ENCODE results near the gene MRPL58. TPM values are rescaled to one million over a fixed set of nuclear protein-coding genes. Genes with fewer than 3 reads are reported as not detected.

MRPL58 gene
- total RNA-seq, 4 donors from 2014 or later = 1.00 to 41.3 (median 37.4) TPM; not detected in 1

- whole genome bisulfite sequencing, 2 donors (ENCODE audit: low coverage in 1 of 2) = 32 to 41% methylated on average over 5 of the region's 5 CpGs
- no peaks in the 10 kb centered on the region for H3K27me3 ChIP-seq
- H3K36me3 ChIP-seq = peaks cover 0 to 12% (median 6%) of the 10 kb centered on the region in 4 donors
- H3K9me3 ChIP-seq = no peaks in the 10 kb centered on the region
- peaks cover 12 to 30% (median 23%) of the 10 kb centered on the region in 4 donors for H3K4me1 ChIP-seq
- intact Hi-C loops (cut with DNase I; ENCODE audit: low total_unique reads) (no loop called here), in situ Hi-C loops (cut with MboI; ENCODE audit: low pct_ligation_motif_present in 1 of 4, low pct_unique_long_range_greater_than_20kb in 1 of 4, low sequenced_read_pairs in 3 of 4) (no loop called here)
- peak overlapping the region; percentile 93 to 99 (median 98) for H3K27ac ChIP-seq
- DNase-seq = no peak
- TF ChIP-seq EP300 (IDR thresholded peaks at IDR 0.05; ENCODE audit: low read depth) (no peak), POLR2A (IDR thresholded peaks at IDR 0.05) (no peak), POLR2AphosphoS5 (IDR thresholded peaks at IDR 0.05) (no peak)
- TF ChIP-seq, protein P1, sequence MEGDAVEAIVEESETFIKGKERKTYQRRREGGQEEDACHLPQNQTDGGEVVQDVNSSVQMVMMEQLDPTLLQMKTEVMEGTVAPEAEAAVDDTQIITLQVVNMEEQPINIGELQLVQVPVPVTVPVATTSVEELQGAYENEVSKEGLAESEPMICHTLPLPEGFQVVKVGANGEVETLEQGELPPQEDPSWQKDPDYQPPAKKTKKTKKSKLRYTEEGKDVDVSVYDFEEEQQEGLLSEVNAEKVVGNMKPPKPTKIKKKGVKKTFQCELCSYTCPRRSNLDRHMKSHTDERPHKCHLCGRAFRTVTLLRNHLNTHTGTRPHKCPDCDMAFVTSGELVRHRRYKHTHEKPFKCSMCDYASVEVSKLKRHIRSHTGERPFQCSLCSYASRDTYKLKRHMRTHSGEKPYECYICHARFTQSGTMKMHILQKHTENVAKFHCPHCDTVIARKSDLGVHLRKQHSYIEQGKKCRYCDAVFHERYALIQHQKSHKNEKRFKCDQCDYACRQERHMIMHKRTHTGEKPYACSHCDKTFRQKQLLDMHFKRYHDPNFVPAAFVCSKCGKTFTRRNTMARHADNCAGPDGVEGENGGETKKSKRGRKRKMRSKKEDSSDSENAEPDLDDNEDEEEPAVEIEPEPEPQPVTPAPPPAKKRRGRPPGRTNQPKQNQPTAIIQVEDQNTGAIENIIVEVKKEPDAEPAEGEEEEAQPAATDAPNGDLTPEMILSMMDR (IDR thresholded peaks at IDR 0.05) = no peak
- H3K4me3 ChIP-seq = peak overlapping the region in 2 of 4 donors; percentile 66 to 98
These were observed 35.9 kb downstream of the MRPL58 start for GRCh38 chr17:75048249-75048878.

DNA sequence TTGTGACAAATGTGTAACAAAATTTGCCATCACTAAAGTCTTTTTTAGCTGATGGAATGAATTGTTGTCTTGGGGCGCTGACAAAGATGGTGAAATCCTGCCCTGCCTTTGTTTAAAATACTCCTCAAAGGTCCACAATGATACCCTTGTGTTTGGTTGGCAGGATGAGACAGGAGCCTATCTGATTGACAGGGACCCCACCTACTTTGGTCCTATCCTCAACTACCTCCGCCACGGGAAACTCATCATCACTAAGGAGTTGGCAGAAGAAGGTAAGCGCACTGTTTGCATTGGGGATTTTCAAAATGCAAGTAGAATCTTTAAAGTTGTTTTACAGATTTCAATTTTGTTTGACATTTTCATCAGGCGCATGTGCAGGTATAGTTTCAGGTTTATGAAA is 36.6 kb downstream of the MRPL58 start:
- intact Hi-C loops (cut with DNase I; ENCODE audit: low total_unique reads) (no loop called here), in situ Hi-C loops (cut with MboI; ENCODE audit: low pct_ligation_motif_present in 1 of 4, low pct_unique_long_range_greater_than_20kb in 1 of 4, low sequenced_read_pairs in 3 of 4) (no loop called here)
- Histone ChIP-seq H3K4me1 (peaks cover 12 to 30% (median 23%) of the 10 kb centered on the region in 4 donors), H3K27ac (peak overlapping the region in 3 of 4 donors; percentile 97 to 99 (median 98)), H3K9me3 (no peaks in the 10 kb centered on the region), H3K27me3 (no peaks in the 10 kb centered on the region), H3K4me3 (no peak overlapping the region), H3K36me3 (peaks cover 0 to 19% (median 7%) of the 10 kb centered on the region in 4 donors)
- WGBS, 2 donors (ENCODE audit: low coverage in 1 of 2) = 86 to 100% methylated on average over 4 to 5 of the region's 5 CpGs
- TF ChIP-seq, protein P1 (IDR thresholded peaks at IDR 0.05) = no peak
- TF ChIP-seq POLR2AphosphoS5 (IDR thresholded peaks at IDR 0.05) (no peak), EP300 (IDR thresholded peaks at IDR 0.05; ENCODE audit: low read depth) (no peak), POLR2A (IDR thresholded peaks at IDR 0.05) (no peak)
- DNase-seq = no peak

DNA sequence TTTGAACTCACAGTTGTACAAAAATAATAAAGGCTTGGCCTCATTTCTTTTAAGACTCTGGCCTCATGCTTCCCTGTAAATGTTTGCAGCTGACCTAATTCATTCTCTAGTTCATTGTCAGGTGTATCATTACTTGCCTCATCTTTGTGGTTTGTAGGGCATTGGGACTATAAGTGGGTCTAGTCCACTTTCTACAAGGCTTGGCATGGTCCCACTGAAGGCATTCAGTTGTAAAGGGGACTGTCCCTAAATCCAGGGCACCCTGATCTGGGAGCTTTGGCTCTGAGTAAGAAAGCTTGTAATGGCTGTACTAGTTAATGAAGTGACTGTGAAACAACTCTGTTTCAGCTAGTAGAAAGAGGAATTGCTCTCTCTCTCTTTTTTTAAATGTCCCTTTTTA is 37.2 kb downstream of the MRPL58 start:
- Histone ChIP-seq H3K9me3 (no peaks in the 10 kb centered on the region), H3K27me3 (no peaks in the 10 kb centered on the region), H3K4me3 (no peak overlapping the region), H3K36me3 (peaks cover 0 to 23% (median 7%) of the 10 kb centered on the region in 4 donors), H3K4me1 (peaks cover 12 to 30% (median 23%) of the 10 kb centered on the region in 4 donors), H3K27ac (no peak overlapping the region)
- TF ChIP-seq EP300 (IDR thresholded peaks at IDR 0.05; ENCODE audit: low read depth) (no peak), POLR2AphosphoS5 (IDR thresholded peaks at IDR 0.05) (no peak), POLR2A (IDR thresholded peaks at IDR 0.05) (no peak)
- TF ChIP-seq, protein P1 (IDR thresholded peaks at IDR 0.05) = no peak
- no peak for DNase-seq
- intact Hi-C loops (cut with DNase I; ENCODE audit: low total_unique reads) = no loop called here
- in situ Hi-C loops (cut with MboI; ENCODE audit: low pct_ligation_motif_present in 1 of 4, low pct_unique_long_range_greater_than_20kb in 1 of 4, low sequenced_read_pairs in 3 of 4) = no loop called here

- Histone ChIP-seq H3K4me3 (no peak overlapping the region), H3K27ac (no peak overlapping the region), H3K4me1 (peaks cover 9 to 19% (median 15%) of the 10 kb centered on the region in 4 donors), H3K9me3 (no peaks in the 10 kb centered on the region), H3K36me3 (peaks cover 0 to 23% (median 7%) of the 10 kb centered on the region in 4 donors), H3K27me3 (no peaks in the 10 kb centered on the region)
- no peak for DNase-seq
- intact Hi-C loops (cut with DNase I; ENCODE audit: low total_unique reads) (no loop called here), in situ Hi-C loops (cut with MboI; ENCODE audit: low pct_ligation_motif_present in 1 of 4, low pct_unique_long_range_greater_than_20kb in 1 of 4, low sequenced_read_pairs in 3 of 4) (no loop called here)
- TF ChIP-seq, protein P1 (IDR thresholded peaks at IDR 0.05) = no peak
- TF ChIP-seq POLR2AphosphoS5 (IDR thresholded peaks at IDR 0.05) = no peak
- TF ChIP-seq EP300 (IDR thresholded peaks at IDR 0.05; ENCODE audit: low read depth) = no peak
- 91% methylated on average over 2 of the region's 2 CpGs; no CpG with 5 or more reads in 1 of the 2 donors for WGBS, 2 donors (ENCODE audit: low coverage in 1 of 2)
These were observed 39.5 kb downstream of the MRPL58 start for GRCh38 chr17:75051941-75052340.

Measured in transverse colon (tissue), 4 donors.